HL-60/S4 treated with phorbol 12-myristate 13-acetate at 8.2 ng/mL for 4 days and 3 days (cell line): ENCODE data around the gene ZFYVE28.

ENCODE experiments used
- in situ Hi-C: fragments of 300-500 bp; cut with MboI; formaldehyde crosslinking; loops from 2 replicates; pipeline ENCODE4 v1.15.0; 2022; ENCODE audit warnings: low sequenced_read_pairs

ZFYVE28 gene

GRCh38 chr4:2412534-2412884, 5.9 kb downstream of the ZFYVE28 start:
- in situ Hi-C loops: no loop called here

GRCh38 chr4:2411786-2412510, 6.5 kb downstream of the ZFYVE28 start:
- in situ Hi-C loops: no loop called here

GRCh38 chr4:2409381-2409783, 9.1 kb downstream of the ZFYVE28 start:
- in situ Hi-C loops: no loop called here

GRCh38 chr4:2408976-2409375, 9.5 kb downstream of the ZFYVE28 start:
- in situ Hi-C loops: no loop called here

GRCh38 chr4:2408401-2408958, 10.0 kb downstream of the ZFYVE28 start:
- in situ Hi-C loops: no loop called here

- in situ Hi-C loops: no loop called here
Measured at GRCh38 chr4:2407991-2408342, 10.5 kb downstream of the ZFYVE28 start.

GRCh38 chr4:2406920-2407319, 11.5 kb downstream of the ZFYVE28 start:
- in situ Hi-C loops: no loop called here

GRCh38 chr4:2406406-2406805, 12.0 kb downstream of the ZFYVE28 start:
- in situ Hi-C loops: no loop called here

GRCh38 chr4:2402941-2403340, 15.5 kb downstream of the ZFYVE28 start:
- in situ Hi-C loops: no loop called here

GRCh38 chr4:2402048-2402842, 16.2 kb downstream of the ZFYVE28 start:
- in situ Hi-C loops: no loop called here

- in situ Hi-C loops: no loop called here
Measured at GRCh38 chr4:2401610-2401983, 16.8 kb downstream of the ZFYVE28 start.

GRCh38 chr4:2400841-2401609, 17.4 kb downstream of the ZFYVE28 start:
- in situ Hi-C loops: no loop called here

GRCh38 chr4:2399631-2400190, 18.7 kb downstream of the ZFYVE28 start:
- in situ Hi-C loops: no loop called here

GRCh38 chr4:2399216-2399615, 19.2 kb downstream of the ZFYVE28 start:
- in situ Hi-C loops: no loop called here

GRCh38 chr4:2397596-2398379, 20.7 kb downstream of the ZFYVE28 start:
- in situ Hi-C loops: no loop called here

GRCh38 chr4:2396781-2397368, 21.6 kb downstream of the ZFYVE28 start:
- in situ Hi-C loops: no loop called here

- in situ Hi-C loops: no loop called here
Measured at GRCh38 chr4:2395584-2395983, 22.9 kb downstream of the ZFYVE28 start.

GRCh38 chr4:2395038-2395437, 23.4 kb downstream of the ZFYVE28 start:
- in situ Hi-C loops: no loop called here

GRCh38 chr4:2394528-2394927, 23.9 kb downstream of the ZFYVE28 start:
- in situ Hi-C loops: no loop called here
